ENCODE data around the gene NR1D1.

Gene NR1D1

DNA sequence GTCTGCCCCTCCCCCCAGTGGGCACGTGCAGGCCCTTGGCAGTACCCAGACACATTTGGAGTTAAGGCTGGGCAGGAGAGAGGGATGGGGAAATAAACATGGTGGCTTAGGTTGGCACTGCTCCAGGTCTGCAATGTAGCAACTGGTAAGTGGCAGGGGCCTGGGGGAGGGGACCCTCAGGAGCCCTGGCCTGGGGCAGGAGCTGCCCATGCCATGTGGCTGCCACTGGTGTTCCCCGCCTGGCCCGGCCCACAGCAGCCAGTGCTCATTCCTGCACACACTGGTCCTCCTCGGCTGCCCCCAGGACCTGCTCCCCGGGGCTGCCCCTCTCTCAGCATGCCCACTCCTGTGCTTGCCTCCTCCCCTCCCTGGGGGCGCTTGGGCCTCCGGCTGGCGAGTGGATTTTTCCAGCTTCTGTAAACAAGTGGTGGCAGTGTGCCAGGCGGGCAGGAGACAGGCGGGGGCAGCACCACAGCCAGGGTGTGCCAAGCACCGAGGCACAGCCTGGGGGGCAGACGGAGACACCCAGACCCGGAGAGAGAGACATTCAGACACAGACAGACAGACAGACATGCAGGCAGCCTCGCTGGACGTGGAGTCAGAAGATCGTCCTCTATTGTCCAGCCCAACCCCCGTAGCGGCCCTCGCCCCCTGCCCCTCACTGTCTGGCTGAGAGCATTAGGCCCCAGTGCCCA is 28.2 kb downstream of the NR1D1 start (continued):
- TF ChIP-seq, protein P1, sequence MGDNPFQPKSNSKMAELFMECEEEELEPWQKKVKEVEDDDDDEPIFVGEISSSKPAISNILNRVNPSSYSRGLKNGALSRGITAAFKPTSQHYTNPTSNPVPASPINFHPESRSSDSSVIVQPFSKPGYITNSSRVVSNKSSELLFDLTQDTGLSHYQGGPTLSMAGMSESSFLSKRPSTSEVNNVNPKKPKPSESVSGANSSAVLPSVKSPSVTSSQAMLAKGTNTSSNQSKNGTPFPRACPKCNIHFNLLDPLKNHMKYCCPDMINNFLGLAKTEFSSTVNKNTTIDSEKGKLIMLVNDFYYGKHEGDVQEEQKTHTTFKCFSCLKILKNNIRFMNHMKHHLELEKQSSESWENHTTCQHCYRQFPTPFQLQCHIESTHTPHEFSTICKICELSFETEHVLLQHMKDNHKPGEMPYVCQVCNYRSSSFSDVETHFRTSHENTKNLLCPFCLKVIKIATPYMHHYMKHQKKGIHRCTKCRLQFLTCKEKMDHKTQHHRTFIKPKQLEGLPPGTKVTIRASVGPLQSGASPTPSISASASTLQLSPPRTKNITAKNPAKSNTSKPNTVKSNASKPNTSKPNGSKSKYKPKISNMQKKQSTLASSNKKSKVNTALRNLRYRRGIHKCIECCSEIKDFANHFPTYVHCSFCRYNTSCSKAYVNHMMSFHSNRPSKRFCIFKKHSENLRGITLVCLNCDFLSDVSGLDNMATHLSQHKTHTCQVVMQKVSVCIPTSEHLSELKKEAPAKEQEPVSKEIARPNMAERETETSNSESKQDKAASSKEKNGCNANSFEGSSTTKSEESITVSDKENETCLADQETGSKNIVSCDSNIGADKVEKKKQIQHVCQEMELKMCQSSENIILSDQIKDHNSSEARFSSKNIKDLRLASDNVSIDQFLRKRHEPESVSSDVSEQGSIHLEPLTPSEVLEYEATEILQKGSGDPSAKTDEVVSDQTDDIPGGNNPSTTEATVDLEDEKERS (tag by site-specific recombination; IDR thresholded peaks at IDR 0.05), result no peak
- TF ChIP-seq, protein P2, sequence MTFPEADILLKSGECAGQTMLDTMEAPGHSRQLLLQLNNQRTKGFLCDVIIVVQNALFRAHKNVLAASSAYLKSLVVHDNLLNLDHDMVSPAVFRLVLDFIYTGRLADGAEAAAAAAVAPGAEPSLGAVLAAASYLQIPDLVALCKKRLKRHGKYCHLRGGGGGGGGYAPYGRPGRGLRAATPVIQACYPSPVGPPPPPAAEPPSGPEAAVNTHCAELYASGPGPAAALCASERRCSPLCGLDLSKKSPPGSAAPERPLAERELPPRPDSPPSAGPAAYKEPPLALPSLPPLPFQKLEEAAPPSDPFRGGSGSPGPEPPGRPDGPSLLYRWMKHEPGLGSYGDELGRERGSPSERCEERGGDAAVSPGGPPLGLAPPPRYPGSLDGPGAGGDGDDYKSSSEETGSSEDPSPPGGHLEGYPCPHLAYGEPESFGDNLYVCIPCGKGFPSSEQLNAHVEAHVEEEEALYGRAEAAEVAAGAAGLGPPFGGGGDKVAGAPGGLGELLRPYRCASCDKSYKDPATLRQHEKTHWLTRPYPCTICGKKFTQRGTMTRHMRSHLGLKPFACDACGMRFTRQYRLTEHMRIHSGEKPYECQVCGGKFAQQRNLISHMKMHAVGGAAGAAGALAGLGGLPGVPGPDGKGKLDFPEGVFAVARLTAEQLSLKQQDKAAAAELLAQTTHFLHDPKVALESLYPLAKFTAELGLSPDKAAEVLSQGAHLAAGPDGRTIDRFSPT (tag by site-specific recombination; IDR thresholded peaks at IDR 0.05), result peak; percentile 50; the same call in 1 of the 2 replicates
- peak; percentile 90 for TF ChIP-seq GLIS1 (tag by site-specific recombination; IDR thresholded peaks at IDR 0.05)

DNA sequence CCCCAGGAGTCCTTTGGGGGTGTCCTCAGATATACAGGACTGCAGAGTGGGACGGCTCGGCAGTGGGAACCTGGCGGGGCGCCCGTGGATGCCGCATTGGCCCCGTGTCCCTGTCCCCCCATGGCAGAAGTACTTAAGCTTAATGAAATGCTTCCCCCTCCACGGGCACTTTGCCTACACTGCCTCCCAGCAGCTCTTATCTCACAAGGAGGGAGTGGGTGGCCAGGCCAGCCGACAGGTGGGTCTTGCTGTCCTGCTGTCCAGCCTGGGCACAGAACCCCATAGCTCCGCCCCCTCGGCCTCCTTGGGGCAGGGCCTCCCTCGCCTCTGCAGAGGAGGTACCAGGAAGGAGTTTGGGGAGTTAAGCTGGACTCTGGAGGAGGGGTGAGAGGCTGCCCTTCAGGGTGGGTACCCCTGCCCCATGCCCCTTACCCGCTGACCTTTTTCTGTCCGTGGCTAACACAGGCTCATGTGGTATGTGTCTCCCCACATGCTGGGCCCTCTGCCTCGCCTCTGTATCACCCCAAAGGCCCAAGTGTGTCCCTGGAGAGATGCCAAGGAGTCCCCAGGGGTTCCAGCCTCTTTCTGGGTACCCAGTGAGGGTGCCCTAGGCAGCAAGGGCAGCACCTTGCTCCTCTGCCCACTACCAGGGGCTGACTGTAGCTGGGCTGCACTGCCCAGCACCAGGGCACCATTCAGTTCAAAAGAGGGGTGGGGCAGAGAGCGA is 28.9 kb downstream of the NR1D1 start:
- Histone ChIP-seq H3K4me3 (ENCODE audit: low read depth, low read length) (no peak overlapping the region), H3K9me3 (ENCODE audit: control insufficient read depth, insufficient read depth, low read depth, low read length) (no peaks in the 10 kb centered on the region), H3K27ac (ENCODE audit: extremely low read depth, low read depth, low read length) (peak overlapping the region; percentile 63; the same call in 1 of the 2 replicates), H3K36me3 (ENCODE audit: control insufficient read depth in 2 of 2, insufficient read depth in 1 of 2, low read length in 2 of 2) (peaks cover 0 to 18% of the 10 kb centered on the region in 2 experiments; a peak in 1 of 3 replicates), H3K4me1 (ENCODE audit: control insufficient read depth, insufficient read depth, low read length) (peaks cover 37% of the 10 kb centered on the region)
- CTCF ChIA-PET, result interaction anchor here (0.6 to 10.2 kb wide), 12 partner anchors 9 to 450 kb away, joined by 3 to 166 read pairs (median 6); partner anchors contain the start of gene THRA
- POLR2A ChIA-PET, result no interaction called here
- TF ChIP-seq ZNF530 (tag by site-specific recombination; IDR thresholded peaks at IDR 0.05; ENCODE audit: low read depth) (no peak), ZEB2 (tag by site-specific recombination; IDR thresholded peaks at IDR 0.05) (no peak), ZSCAN23 (tag by site-specific recombination; IDR thresholded peaks at IDR 0.05) (no peak), ZSCAN16 (tag by site-specific recombination; IDR thresholded peaks at IDR 0.05) (no peak), ZBTB48 (tag by site-specific recombination; IDR thresholded peaks at IDR 0.05) (no peak), ZNF660 (tag by site-specific recombination; IDR thresholded peaks at IDR 0.05) (no peak), GLIS1 (tag by site-specific recombination; IDR thresholded peaks at IDR 0.05) (peak; percentile 83), TCF7L2 (IDR thresholded peaks at IDR 0.05; ENCODE audit: borderline replicate concordance, low read depth, low read length) (no peak)
- TF ChIP-seq, protein P3, sequence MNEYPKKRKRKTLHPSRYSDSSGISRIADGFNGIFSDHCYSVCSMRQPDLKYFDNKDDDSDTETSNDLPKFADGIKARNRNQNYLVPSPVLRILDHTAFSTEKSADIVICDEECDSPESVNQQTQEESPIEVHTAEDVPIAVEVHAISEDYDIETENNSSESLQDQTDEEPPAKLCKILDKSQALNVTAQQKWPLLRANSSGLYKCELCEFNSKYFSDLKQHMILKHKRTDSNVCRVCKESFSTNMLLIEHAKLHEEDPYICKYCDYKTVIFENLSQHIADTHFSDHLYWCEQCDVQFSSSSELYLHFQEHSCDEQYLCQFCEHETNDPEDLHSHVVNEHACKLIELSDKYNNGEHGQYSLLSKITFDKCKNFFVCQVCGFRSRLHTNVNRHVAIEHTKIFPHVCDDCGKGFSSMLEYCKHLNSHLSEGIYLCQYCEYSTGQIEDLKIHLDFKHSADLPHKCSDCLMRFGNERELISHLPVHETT (tag by site-specific recombination; IDR thresholded peaks at IDR 0.05), result no peak
- TF ChIP-seq, protein P4, sequence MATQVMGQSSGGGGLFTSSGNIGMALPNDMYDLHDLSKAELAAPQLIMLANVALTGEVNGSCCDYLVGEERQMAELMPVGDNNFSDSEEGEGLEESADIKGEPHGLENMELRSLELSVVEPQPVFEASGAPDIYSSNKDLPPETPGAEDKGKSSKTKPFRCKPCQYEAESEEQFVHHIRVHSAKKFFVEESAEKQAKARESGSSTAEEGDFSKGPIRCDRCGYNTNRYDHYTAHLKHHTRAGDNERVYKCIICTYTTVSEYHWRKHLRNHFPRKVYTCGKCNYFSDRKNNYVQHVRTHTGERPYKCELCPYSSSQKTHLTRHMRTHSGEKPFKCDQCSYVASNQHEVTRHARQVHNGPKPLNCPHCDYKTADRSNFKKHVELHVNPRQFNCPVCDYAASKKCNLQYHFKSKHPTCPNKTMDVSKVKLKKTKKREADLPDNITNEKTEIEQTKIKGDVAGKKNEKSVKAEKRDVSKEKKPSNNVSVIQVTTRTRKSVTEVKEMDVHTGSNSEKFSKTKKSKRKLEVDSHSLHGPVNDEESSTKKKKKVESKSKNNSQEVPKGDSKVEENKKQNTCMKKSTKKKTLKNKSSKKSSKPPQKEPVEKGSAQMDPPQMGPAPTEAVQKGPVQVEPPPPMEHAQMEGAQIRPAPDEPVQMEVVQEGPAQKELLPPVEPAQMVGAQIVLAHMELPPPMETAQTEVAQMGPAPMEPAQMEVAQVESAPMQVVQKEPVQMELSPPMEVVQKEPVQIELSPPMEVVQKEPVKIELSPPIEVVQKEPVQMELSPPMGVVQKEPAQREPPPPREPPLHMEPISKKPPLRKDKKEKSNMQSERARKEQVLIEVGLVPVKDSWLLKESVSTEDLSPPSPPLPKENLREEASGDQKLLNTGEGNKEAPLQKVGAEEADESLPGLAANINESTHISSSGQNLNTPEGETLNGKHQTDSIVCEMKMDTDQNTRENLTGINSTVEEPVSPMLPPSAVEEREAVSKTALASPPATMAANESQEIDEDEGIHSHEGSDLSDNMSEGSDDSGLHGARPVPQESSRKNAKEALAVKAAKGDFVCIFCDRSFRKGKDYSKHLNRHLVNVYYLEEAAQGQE (tag by site-specific recombination; IDR thresholded peaks at IDR 0.05), result peak; percentile 53; the same call in 1 of the 2 replicates
- TF ChIP-seq, protein P5, sequence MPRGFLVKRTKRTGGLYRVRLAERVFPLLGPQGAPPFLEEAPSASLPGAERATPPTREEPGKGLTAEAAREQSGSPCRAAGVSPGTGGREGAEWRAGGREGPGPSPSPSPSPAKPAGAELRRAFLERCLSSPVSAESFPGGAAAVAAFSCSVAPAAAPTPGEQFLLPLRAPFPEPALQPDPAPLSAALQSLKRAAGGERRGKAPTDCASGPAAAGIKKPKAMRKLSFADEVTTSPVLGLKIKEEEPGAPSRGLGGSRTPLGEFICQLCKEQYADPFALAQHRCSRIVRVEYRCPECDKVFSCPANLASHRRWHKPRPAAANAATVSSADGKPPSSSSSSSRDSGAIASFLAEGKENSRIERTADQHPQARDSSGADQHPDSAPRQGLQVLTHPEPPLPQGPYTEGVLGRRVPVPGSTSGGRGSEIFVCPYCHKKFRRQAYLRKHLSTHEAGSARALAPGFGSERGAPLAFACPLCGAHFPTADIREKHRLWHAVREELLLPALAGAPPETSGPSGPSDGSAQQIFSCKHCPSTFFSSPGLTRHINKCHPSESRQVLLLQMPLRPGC (tag by site-specific recombination; IDR thresholded peaks at IDR 0.05), result no peak
- TF ChIP-seq, protein P6, sequence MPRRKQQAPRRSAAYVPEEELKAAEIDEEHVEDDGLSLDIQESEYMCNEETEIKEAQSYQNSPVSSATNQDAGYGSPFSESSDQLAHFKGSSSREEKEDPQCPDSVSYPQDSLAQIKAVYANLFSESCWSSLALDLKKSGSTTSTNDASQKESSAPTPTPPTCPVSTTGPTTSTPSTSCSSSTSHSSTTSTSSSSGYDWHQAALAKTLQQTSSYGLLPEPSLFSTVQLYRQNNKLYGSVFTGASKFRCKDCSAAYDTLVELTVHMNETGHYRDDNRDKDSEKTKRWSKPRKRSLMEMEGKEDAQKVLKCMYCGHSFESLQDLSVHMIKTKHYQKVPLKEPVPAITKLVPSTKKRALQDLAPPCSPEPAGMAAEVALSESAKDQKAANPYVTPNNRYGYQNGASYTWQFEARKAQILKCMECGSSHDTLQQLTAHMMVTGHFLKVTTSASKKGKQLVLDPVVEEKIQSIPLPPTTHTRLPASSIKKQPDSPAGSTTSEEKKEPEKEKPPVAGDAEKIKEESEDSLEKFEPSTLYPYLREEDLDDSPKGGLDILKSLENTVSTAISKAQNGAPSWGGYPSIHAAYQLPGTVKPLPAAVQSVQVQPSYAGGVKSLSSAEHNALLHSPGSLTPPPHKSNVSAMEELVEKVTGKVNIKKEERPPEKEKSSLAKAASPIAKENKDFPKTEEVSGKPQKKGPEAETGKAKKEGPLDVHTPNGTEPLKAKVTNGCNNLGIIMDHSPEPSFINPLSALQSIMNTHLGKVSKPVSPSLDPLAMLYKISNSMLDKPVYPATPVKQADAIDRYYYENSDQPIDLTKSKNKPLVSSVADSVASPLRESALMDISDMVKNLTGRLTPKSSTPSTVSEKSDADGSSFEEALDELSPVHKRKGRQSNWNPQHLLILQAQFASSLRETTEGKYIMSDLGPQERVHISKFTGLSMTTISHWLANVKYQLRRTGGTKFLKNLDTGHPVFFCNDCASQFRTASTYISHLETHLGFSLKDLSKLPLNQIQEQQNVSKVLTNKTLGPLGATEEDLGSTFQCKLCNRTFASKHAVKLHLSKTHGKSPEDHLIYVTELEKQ (tag by site-specific recombination; IDR thresholded peaks at IDR 0.05; ENCODE audit: borderline replicate concordance), result no peak
- TF ChIP-seq, protein P7, sequence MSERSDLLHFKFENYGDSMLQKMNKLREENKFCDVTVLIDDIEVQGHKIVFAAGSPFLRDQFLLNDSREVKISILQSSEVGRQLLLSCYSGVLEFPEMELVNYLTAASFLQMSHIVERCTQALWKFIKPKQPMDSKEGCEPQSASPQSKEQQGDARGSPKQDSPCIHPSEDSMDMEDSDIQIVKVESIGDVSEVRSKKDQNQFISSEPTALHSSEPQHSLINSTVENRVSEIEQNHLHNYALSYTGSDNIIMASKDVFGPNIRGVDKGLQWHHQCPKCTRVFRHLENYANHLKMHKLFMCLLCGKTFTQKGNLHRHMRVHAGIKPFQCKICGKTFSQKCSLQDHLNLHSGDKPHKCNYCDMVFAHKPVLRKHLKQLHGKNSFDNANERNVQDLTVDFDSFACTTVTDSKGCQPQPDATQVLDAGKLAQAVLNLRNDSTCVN (tag by site-specific recombination; optimal IDR thresholded peaks at IDR 0.05), result no peak

Data from HEK293 (cell line).